HG02943 (cell line): ENCODE data around the gene INHBB.

ENCODE experiments used
- ATAC-seq: cut with Tn5 transposase; IDR thresholded peaks from one replicate; pipeline ENCODE4 v1.9.1; 2021; ENCODE audit warnings: mild to moderate bottlenecking, low read depth, moderate library complexity; ENCODE audit not compliant: unreplicated experiment

INHBB gene

DNA sequence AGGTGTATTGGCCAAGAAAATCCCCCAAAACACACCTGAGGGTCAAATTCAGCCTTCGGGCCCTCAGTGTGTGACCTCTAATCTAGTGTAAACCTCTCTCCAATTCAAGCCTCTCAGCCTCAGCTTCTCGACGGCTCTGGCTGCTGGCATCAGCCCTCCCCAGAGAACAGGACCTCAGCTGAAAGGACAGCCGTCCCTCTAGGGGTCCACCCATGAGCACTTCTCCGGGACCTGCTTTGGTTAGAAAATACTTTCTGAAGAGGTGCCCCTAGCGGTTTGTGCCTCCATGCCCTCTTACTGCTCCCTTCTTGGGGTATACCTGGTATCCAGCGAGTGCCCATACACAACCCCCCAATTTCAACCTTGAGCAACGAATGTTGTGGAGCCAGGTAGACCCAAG, 48.8 kb downstream of the INHBB start:
- no peak for ATAC-seq

GRCh38 chr2:120395221-120396012, 49.5 kb downstream of the INHBB start:
- ATAC-seq: no peak

GRCh38 chr2:120396013-120396860, 50.3 kb downstream of the INHBB start:
- no peak for ATAC-seq

DNA sequence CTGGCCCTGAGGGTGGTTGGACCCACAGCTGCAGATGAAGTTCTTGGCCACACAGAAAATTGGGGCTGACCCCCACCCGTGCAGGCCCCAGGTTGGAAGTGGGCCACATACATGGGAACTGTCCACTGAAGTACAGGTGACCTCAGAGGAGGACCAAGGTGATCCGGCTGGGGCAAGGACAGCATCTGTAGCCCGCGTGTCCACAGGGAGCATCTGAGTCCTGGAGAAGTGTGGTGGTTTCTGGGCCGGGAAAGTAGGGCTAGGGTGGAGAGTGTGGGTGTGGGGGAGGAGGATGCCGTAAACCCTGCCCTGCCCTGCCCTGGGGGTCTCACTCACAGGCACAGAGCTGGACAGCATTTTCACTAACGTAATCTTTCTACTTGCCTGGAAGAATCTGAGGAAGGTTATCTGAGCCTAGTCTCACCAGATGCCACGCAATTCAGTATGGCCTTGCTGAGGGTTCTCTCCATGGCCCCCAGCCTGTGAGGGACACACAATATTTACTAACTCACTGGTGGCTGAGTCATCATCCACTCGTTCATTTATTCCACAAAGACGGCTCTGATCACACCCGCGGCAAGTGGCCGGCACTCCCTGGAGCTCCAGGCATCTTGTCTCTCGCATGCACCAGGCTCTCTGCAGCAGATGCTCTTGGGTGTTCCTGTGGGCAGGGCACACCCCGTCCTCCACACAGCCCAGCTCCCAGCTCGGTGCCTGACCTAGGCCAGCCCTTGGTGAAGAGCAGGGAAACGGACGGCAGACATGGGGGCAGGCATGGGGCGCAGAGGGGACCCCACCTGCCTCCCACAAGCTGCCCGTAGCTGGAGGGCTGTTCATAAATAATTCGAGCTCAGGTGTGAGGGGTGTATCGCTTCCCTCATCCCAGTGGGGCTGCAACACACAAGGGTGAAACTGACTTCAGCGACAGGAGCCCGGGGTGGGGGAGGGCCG, 51.2 kb downstream of the INHBB start:
- no peak for ATAC-seq

DNA sequence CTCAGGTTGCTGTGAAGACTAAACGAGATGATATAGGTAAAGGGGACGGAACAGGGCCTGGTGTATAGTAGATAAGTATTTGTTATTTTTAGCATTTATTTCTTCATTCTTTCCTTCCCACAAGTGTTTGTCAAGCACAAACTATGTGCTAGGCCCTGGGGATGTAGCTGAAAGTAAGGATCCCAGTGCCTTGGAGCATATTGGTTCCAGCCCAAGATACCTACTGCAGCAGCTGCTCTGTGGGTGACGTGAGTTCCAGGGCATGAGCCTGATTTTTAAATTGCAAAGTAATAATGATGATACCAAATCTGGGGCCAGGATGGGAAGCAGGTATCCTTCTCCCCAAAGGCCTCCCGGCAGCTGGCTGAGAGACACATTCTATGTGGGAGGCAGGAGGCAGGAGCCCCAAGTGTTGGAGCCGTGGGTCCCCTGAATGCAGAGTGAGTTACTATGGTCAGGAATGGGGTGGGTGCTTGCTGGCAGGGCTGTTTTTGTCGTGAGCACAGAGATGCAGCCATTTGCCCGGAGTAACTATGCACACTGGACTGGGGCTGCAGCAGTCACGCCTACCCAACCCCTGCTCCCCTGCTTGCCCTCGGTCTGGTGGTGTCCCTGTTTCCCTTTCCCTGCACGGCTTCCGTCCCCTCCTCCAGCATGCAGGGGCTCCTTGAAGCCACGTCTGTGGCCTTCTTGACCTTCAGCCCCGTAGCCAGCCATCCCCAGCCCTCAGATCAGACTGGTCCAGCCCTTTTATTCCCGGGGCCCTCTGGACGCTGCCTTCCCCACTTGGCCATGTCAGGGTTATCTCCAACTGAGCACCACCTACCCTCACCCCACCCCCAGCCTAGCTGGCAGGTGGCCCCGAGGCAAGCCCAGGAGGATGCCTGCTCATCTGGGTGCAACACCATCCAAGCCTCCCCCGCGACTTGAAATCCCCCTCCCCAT, 52.4 kb downstream of the INHBB start:
- no peak for ATAC-seq

DNA sequence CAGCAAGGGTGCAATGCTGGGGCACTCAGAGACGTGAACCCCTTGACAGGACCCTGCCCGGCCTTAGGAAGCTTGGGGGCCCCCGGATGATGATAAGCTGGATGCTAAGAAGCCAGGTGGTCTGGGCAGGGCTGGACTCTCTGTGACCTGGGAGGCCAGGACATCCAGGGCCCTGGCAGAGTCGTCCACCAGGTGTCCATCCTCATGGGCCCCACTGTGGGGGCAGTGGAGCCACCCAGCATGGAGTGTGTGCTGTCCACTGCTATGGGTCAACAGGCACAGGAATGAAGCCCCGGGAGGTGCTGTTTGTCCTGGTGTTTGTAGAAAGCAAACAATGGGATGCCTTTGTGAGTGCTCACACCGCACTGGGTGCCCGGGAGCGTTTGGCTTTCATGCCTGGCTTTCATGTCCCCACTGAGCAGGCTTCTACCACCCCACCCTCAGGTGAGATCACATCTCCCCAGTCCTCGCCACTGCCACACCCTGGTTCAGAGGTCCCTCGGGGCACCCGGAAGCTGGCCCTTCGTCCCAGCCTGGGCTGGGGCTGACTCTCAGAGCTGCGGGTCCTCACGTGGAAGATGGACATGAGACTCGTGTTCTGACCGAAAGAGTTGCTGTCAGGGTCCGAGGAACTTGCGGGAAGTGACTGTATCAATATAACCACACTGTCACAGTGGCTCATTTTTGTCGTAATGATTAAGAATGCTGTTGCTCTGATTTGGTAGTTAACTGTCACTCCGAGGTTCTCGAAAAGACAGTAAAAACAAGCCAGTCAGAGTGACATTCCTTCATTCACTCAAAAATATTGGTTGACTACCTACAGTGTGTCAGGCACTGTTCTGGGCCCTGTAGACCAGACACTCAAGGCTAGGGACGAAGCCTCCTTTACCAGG, 53.3 kb downstream of the INHBB start:
- ATAC-seq: no peak

GRCh38 chr2:120399889-120400240, 53.9 kb downstream of the INHBB start:
- no peak for ATAC-seq

DNA sequence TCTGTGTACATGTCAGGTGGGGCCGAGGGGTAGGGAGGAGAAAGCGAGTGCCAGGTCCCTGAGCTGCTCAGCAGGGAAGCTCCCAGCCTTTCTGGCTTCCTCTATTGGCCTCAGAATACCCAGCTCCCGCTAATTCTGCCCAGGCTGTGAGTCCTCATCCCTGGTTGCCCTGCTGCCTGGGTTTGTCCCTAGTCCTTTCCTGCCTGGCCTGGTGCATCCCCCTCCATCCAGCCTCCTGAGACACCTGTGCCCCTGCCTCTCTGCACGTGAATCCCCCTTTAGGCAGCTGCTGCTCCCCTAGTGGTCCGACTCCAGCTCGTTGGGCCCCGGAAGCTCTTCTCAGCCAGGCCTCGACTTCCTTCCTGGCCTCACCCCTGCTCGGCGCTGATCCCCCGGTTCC, 54.6 kb downstream of the INHBB start:
- ATAC-seq: no peak
